ENCODE measurements around the gene PGM5. TPM values are rescaled to one million over a fixed set of nuclear protein-coding genes. Genes with fewer than 3 reads are reported as not detected.

PGM5 gene
- total RNA-seq, 1 experiment from 2014 or later: 4.2 TPM

DNA sequence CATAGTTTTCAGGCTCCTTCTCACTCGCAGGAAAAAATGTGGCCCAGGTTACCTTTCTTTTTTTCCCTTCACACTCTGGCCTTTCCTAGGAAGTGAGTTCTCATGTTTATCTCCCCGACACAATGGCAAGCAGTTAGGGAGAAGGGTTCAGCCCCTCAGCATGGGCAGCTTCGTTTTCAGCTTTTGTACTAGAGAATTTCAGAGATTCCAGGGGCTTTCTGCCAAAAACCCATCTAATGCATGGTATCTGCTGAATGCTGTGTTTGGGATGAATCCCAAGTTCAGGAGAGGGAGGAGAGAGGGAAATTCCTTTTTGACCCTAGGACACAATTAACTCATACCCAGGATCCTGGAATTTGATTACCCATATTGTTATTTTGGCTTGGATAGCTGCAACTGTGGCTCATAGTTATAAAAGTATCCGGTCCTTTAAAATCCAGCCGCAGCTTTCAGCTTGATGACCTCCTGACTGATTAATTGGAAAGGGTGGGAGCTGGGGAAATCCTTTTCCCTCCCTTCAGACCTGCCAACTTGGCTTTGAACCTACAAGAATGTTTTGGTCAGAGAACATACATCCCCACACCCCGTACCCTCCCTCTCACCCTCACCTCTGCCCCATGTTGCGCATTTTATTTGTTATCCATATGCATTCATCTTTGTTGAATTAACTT, 105.8 kb downstream of the PGM5 start:
- Histone ChIP-seq H3K9me3 (no peaks in the 10 kb centered on the region), H3K27me3 (replicated peaks; ENCODE audit: control insufficient read depth, insufficient read depth, low read length) (no peaks in the 10 kb centered on the region), H3K36me3 (ENCODE audit: control insufficient read depth, insufficient read depth, low read length) (no peaks in the 10 kb centered on the region), H3K4me1 (no peaks in the 10 kb centered on the region), H3K4me3 (ENCODE audit: low read depth, low read length) (no peak overlapping the region)
- H3K4me1 Mint-ChIP-seq (ENCODE audit: low read depth, unreplicated experiment): no peaks in the 10 kb centered on the region
- H3K9me3 Mint-ChIP-seq (ENCODE audit: unreplicated experiment): no peaks in the 10 kb centered on the region
- peaks cover 3% of the 10 kb centered on the region for H3K27me3 Mint-ChIP-seq (ENCODE audit: insufficient read depth, unreplicated experiment)
- H3K4me3 Mint-ChIP-seq (ENCODE audit: unreplicated experiment): no peak overlapping the region
- DNase-seq: no peak
- no peak for TF ChIP-seq CTCF (IDR thresholded peaks at IDR 0.05; ENCODE audit: insufficient read depth in 1 of 2, low read depth in 1 of 2, low read length in 1 of 2, severe bottlenecking in 1 of 2, unreplicated experiment in 1 of 2)
- ChIA-PET CTCF (no interaction called here), POLR2A (no interaction called here)
- no TSS peak for BruUV-seq (replicated peaks)
- H3K27ac Mint-ChIP-seq (ENCODE audit: unreplicated experiment): no peak overlapping the region
- intact Hi-C loops (cut with micrococcal nuclease; ENCODE audit: unreplicated experiment): no loop called here
- H3K36me3 Mint-ChIP-seq (ENCODE audit: insufficient read depth, unreplicated experiment): no peaks in the 10 kb centered on the region

DNA sequence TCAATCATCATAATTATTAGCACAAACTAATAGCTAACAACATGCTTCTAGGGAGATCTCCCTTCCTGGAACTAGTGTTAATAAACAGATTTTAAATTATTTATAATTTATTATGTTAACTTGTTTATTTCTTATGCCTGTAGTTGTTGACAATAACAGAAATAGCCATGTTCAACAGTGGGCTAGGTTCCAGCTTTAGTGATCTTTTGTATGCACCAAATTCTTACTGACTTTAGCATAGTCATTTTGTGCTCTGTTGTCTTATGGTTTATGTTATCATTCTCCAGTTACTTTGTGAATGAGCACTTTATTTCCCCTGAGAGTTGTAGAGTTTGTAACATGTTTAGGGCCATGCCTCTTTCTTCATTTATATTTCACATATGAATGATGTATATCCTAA, 113.7 kb downstream of the PGM5 start:
- H3K27ac Mint-ChIP-seq (ENCODE audit: unreplicated experiment): no peak overlapping the region
- Histone ChIP-seq H3K27me3 (replicated peaks; ENCODE audit: control insufficient read depth, insufficient read depth, low read length) (no peaks in the 10 kb centered on the region), H3K9me3 (no peaks in the 10 kb centered on the region), H3K4me1 (no peaks in the 10 kb centered on the region), H3K36me3 (ENCODE audit: control insufficient read depth, insufficient read depth, low read length) (no peaks in the 10 kb centered on the region), H3K4me3 (ENCODE audit: low read depth, low read length) (no peak overlapping the region)
- H3K9me3 Mint-ChIP-seq (ENCODE audit: unreplicated experiment): no peaks in the 10 kb centered on the region
- H3K36me3 Mint-ChIP-seq (ENCODE audit: insufficient read depth, unreplicated experiment): no peaks in the 10 kb centered on the region
- no peaks in the 10 kb centered on the region for H3K4me1 Mint-ChIP-seq (ENCODE audit: low read depth, unreplicated experiment)
- ChIA-PET CTCF (no interaction called here), POLR2A (no interaction called here)
- no TSS peak for BruUV-seq (replicated peaks)
- intact Hi-C loops (cut with micrococcal nuclease; ENCODE audit: unreplicated experiment): no loop called here
- peaks cover 3% of the 10 kb centered on the region for H3K27me3 Mint-ChIP-seq (ENCODE audit: insufficient read depth, unreplicated experiment)
- H3K4me3 Mint-ChIP-seq (ENCODE audit: unreplicated experiment): no peak overlapping the region
- no peak for DNase-seq
- no peak for TF ChIP-seq CTCF (IDR thresholded peaks at IDR 0.05; ENCODE audit: insufficient read depth in 1 of 2, low read depth in 1 of 2, low read length in 1 of 2, severe bottlenecking in 1 of 2, unreplicated experiment in 1 of 2)

DNA sequence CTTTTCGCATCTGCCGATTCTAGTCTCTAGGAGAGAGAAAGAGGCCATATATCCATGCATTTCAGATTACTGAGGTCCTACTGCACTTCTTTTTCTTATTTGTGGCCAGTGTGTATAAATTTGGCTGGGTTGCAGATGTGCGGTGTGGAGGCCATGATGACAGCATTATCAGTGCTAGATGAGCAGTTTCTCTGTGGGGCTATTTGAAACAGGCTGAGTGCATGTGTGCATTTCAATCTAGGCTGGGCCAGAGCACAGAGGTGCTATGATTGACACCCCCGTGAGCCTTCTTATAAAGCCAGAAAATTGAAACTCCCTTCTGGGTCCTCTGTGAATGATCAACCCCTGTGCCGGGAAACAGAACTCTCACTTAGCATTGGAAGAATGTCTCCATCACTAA, 114.2 kb downstream of the PGM5 start:
- CTCF ChIA-PET: no interaction called here
- POLR2A ChIA-PET: no interaction called here
- no peak for DNase-seq
- H3K4me1 ChIP-seq: no peaks in the 10 kb centered on the region
- peaks cover 3% of the 10 kb centered on the region for H3K27me3 Mint-ChIP-seq (ENCODE audit: insufficient read depth, unreplicated experiment)
- TF ChIP-seq CTCF (IDR thresholded peaks at IDR 0.05; ENCODE audit: insufficient read depth in 1 of 2, low read depth in 1 of 2, low read length in 1 of 2, severe bottlenecking in 1 of 2, unreplicated experiment in 1 of 2): no peak
- H3K27ac Mint-ChIP-seq (ENCODE audit: unreplicated experiment): no peak overlapping the region
- no peaks in the 10 kb centered on the region for H3K36me3 ChIP-seq (ENCODE audit: control insufficient read depth, insufficient read depth, low read length)
- H3K4me1 Mint-ChIP-seq (ENCODE audit: low read depth, unreplicated experiment): no peaks in the 10 kb centered on the region
- H3K9me3 Mint-ChIP-seq (ENCODE audit: unreplicated experiment): no peaks in the 10 kb centered on the region
- no peaks in the 10 kb centered on the region for H3K27me3 ChIP-seq (replicated peaks; ENCODE audit: control insufficient read depth, insufficient read depth, low read length)
- H3K36me3 Mint-ChIP-seq (ENCODE audit: insufficient read depth, unreplicated experiment): no peaks in the 10 kb centered on the region
- H3K4me3 ChIP-seq (ENCODE audit: low read depth, low read length): no peak overlapping the region
- no peaks in the 10 kb centered on the region for H3K9me3 ChIP-seq
- BruUV-seq (replicated peaks): no TSS peak
- H3K4me3 Mint-ChIP-seq (ENCODE audit: unreplicated experiment): no peak overlapping the region
- intact Hi-C loops (cut with micrococcal nuclease; ENCODE audit: unreplicated experiment): no loop called here
